HepG2 (cell line): ENCODE measurements around the gene CCDC87. TPM values are rescaled to one million over a fixed set of nuclear protein-coding genes. Genes with fewer than 3 reads are reported as not detected.
A peak's percentile ranks its signal among the peaks of the same experiment; 100 is the strongest.

Experiments used
- BHLHE40 ChIP-seq: IDR thresholded peaks from 2 replicates; pipeline ENCODE4 v1.6.1; 2011; ENCODE audit warnings: low read length, improper control_type of control experiment
- ELF4 ChIP-seq: sonication (generic); formaldehyde crosslinking; IDR thresholded peaks from 2 replicates; pipeline ENCODE4 v1.5.0; 2020; ENCODE audit warnings: missing genetic modification reagents, mild to moderate bottlenecking, moderate library complexity, borderline replicate concordance
- EP300 ChIP-seq, 3 experiments: sonication (generic) in 1 of 3; formaldehyde crosslinking in 1 of 3; IDR thresholded peaks; 2 replicates each; pipeline versions ENCODE4 v1.5.1 to v1.6.1; 2011 to 2020; ENCODE audit warnings: low read depth in 2 of 3, low read length in 2 of 3, borderline replicate concordance in 1 of 3, improper control_type of control experiment in 1 of 3, mild to moderate bottlenecking in 1 of 3, missing genetic modification reagents in 1 of 3, moderate library complexity in 1 of 3
- FOXK2 ChIP-seq: fragments of 450-650 bp; IDR thresholded peaks from 2 replicates; pipeline ENCODE4 v1.6.1; 2016
- GATA4 ChIP-seq: sonication (generic); IDR thresholded peaks from 2 replicates; pipeline ENCODE4 v1.6.1; 2016; ENCODE audit warnings: antibody characterized with exemption, low read depth, borderline replicate concordance
- HINFP ChIP-seq: sonication (generic); formaldehyde crosslinking; IDR thresholded peaks from 2 replicates; pipeline ENCODE4 v1.4.0; 2020; ENCODE audit warnings: low read depth, mild to moderate bottlenecking, missing genetic modification reagents
- JUND ChIP-seq: sonication (generic); formaldehyde crosslinking; IDR thresholded peaks from 2 replicates; pipeline ENCODE4 v1.8.0; 2022; ENCODE audit warnings: mild to moderate bottlenecking, missing genetic modification reagents
- KAT2B ChIP-seq: fragments of 150-350 bp; IDR thresholded peaks from 2 replicates; pipeline ENCODE4 v1.6.1; 2014; ENCODE audit warnings: low read depth, low read length, borderline replicate concordance
- KDM5A ChIP-seq: fragments of 200-600 bp; sonication (generic); IDR thresholded peaks from 2 replicates; pipeline ENCODE4 v1.7.0; 2018; ENCODE audit warnings: antibody characterized with exemption, mild to moderate bottlenecking, low read length, borderline replicate concordance
- KLF9 ChIP-seq: IDR thresholded peaks from 2 replicates; pipeline ENCODE4 v1.6.1; 2016; ENCODE audit warnings: low read depth
- KMT2B ChIP-seq: IDR thresholded peaks from 2 replicates; pipeline ENCODE4 v1.6.1; 2016; ENCODE audit warnings: missing genetic modification reagents, missing compliant biosample characterization
- MEF2D ChIP-seq: sonication (generic); formaldehyde crosslinking; IDR thresholded peaks from 2 replicates; pipeline ENCODE4 v1.5.1; 2020; ENCODE audit warnings: mild to moderate bottlenecking, missing genetic modification reagents
- MIER3 ChIP-seq: IDR thresholded peaks from 2 replicates; pipeline ENCODE4 v1.6.1; 2016; ENCODE audit warnings: missing compliant biosample characterization, borderline replicate concordance
- NFE2L1 ChIP-seq: sonication (generic); formaldehyde crosslinking; IDR thresholded peaks from 2 replicates; pipeline ENCODE4 v1.4.0; 2020; ENCODE audit warnings: missing genetic modification reagents, mild to moderate bottlenecking, borderline replicate concordance
- SPEN ChIP-seq: sonication (generic); formaldehyde crosslinking; IDR thresholded peaks from 2 replicates; pipeline ENCODE4 v1.5.1; 2020; ENCODE audit warnings: low read depth, mild to moderate bottlenecking, missing genetic modification reagents
- TCF12 ChIP-seq, 2 experiments: fragments of 450-650 bp in 1 of 2; sonication (generic) in 1 of 2; formaldehyde crosslinking in 1 of 2; IDR thresholded peaks; 2 replicates each; pipeline versions ENCODE4 v1.6.1 to v1.8.0; 2017 to 2022; ENCODE audit warnings: antibody characterized with exemption in 1 of 2, mild to moderate bottlenecking in 1 of 2, missing genetic modification reagents in 1 of 2, moderate library complexity in 1 of 2
- ZBTB26 ChIP-seq: IDR thresholded peaks from 2 replicates; pipeline ENCODE4 v1.6.1; 2016; ENCODE audit warnings: missing compliant biosample characterization, missing genetic modification reagents, borderline replicate concordance
- ZKSCAN8 ChIP-seq: IDR thresholded peaks from 2 replicates; pipeline ENCODE4 v1.6.1; 2016; ENCODE audit warnings: borderline replicate concordance, missing genetic modification reagents, missing compliant biosample characterization
- ZNF20 ChIP-seq: sonication (generic); formaldehyde crosslinking; IDR thresholded peaks from 2 replicates; pipeline ENCODE4 v1.4.0; 2020; ENCODE audit warnings: mild to moderate bottlenecking, moderate library complexity, missing genetic modification reagents
- ZNF552 ChIP-seq: sonication (generic); formaldehyde crosslinking; IDR thresholded peaks from 2 replicates; pipeline ENCODE4 v1.9.0; 2022; ENCODE audit warnings: missing genetic modification reagents, mild to moderate bottlenecking, borderline replicate concordance
- ZNF563 ChIP-seq: sonication (generic); formaldehyde crosslinking; IDR thresholded peaks from 2 replicates; pipeline ENCODE4 v1.8.0; 2022; ENCODE audit warnings: mild to moderate bottlenecking, moderate library complexity, missing genetic modification reagents
- ZNF674 ChIP-seq: sonication (generic); formaldehyde crosslinking; IDR thresholded peaks from 2 replicates; pipeline ENCODE4 v1.5.0; 2020; ENCODE audit warnings: low read depth, mild to moderate bottlenecking, missing genetic modification reagents
- ZNF883 ChIP-seq: sonication (generic); formaldehyde crosslinking; IDR thresholded peaks from 2 replicates; pipeline ENCODE4 v1.5.1; 2020; ENCODE audit warnings: mild to moderate bottlenecking, missing genetic modification reagents; ENCODE audit errors: not compliant biosample characterization
- polyA plus RNA-seq, 8 experiments: library from polyadenylated mRNA; depleted of rRNA in 3 of 8; stranded (reverse) in 7 of 8; unstranded in 1 of 8; fragments of >200 nt; fragmentation: Illumina TruSeq in 4 of 8; extraction: Trizol in 4 of 8; gene quantifications; 2 replicates each; pipeline versions ENCODE4 v1.2.1 to v1.2.3, GENCODE V29; 2011 to 2016; ENCODE audit warnings: low read depth in 4 of 8, missing spikeins in 1 of 8, mixed read lengths in 1 of 8; ENCODE audit not compliant: insufficient read depth in 1 of 8
- total RNA-seq, 5 experiments: library from RNA; depleted of rRNA; stranded (reverse); fragments of >200 nt; fragmentation: Illumina TruSeq; extraction: Trizol; gene quantifications; 2 replicates each; pipeline ENCODE4 v1.2.3, GENCODE V29; 2016; ENCODE audit warnings: low read depth in 1 of 5

CCDC87 gene
- total and polyA plus RNA-seq, 2 of the 13 experiments (the other 11 are each of a cell fraction or from before 2014, with no cell fraction given): 0.05 to 0.42 TPM

GRCh38 chr11:66616379-66617154, 23.7 kb upstream of the CCDC87 start, which contains the start of gene RBM14 (continued):
- TF ChIP-seq MIER3 (CRISPR knock-in tag) (0 out of 2 replicates have a peak, but pooled peaks have one; percentile 13), HINFP (CRISPR knock-in tag) (0 out of 2 replicates have a peak, but pooled peaks have one; percentile 67), KDM5A (peak; percentile 88; the same call in 1 of the 2 replicates), ZNF883 (CRISPR knock-in tag) (peak; percentile 82), ZNF563 (CRISPR knock-in tag) (peak; percentile 8; the same call in 1 of the 2 replicates), ZKSCAN8 (CRISPR knock-in tag) (peak; percentile 10; the same call in 1 of the 2 replicates), KLF9 (CRISPR knock-in tag) (peak; percentile 50; the same call in 1 of the 2 replicates), NFE2L1 (CRISPR knock-in tag) (no peak; the same call in 1 of the 2 replicates), ZBTB26 (CRISPR knock-in tag) (0 out of 2 replicates have a peak, but pooled peaks have one; percentile 51), ZNF20 (CRISPR knock-in tag) (no peak), JUND (CRISPR knock-in tag) (peak; percentile 20), KAT2B (no peak), BHLHE40 (peak; percentile 45; the same call in 1 of the 2 replicates), ZNF674 (CRISPR knock-in tag) (0 out of 2 replicates have a peak, but pooled peaks have one; percentile 4), FOXK2 (peak; percentile 25; the same call in 1 of the 2 replicates), ELF4 (CRISPR knock-in tag) (no peak), TCF12 (IDR thresholded peaks at IDR 0.05) (no peak), TCF12 (CRISPR knock-in tag; IDR thresholded peaks at IDR 0.05) (no peak), MEF2D (CRISPR knock-in tag) (peak; percentile 67; the same call in 1 of the 2 replicates), EP300 (IDR thresholded peaks at IDR 0.05; ENCODE audit: low read depth in 2 of 2, low read length in 2 of 2) (peak in 1 of 2 experiments; percentile 30; a peak in 1 of 4 replicates), EP300 (CRISPR knock-in tag; IDR thresholded peaks at IDR 0.05; ENCODE audit: borderline replicate concordance) (no peak), KMT2B (CRISPR knock-in tag) (peak; percentile 70), GATA4 (0 out of 2 replicates have a peak, but pooled peaks have one; percentile 51), ZNF552 (CRISPR knock-in tag) (peak; percentile 84; the same call in 1 of the 2 replicates), SPEN (CRISPR knock-in tag) (peak; percentile 68)
